H1 (cell line): ENCODE data around the gene KCNK7. TPM values are rescaled to one million over a fixed set of nuclear protein-coding genes. Genes with fewer than 3 reads are reported as not detected.

ENCODE experiments used
- EGR1 ChIP-seq: IDR thresholded peaks from 2 replicates; pipeline ENCODE4 v1.6.1; 2011; ENCODE audit warnings: low read depth, low read length, borderline replicate concordance
- FOSL1 ChIP-seq: IDR thresholded peaks from 2 replicates; pipeline ENCODE4 v1.6.1; 2011; ENCODE audit warnings: mild to moderate bottlenecking, low read depth, low read length, moderate library complexity; ENCODE audit not compliant: insufficient read depth
- HDAC2 ChIP-seq, 2 experiments: fragments of 300-600 bp in 1 of 2; sonication (generic) in 1 of 2; IDR thresholded peaks; 2 replicates each; pipeline ENCODE4 v1.6.1; 2011 to 2012; ENCODE audit warnings: low read depth in 2 of 2, low read length in 2 of 2, mild to moderate bottlenecking in 2 of 2, moderate library complexity in 2 of 2, borderline replicate concordance in 1 of 2, inconsistent platforms in 1 of 2
- POLR2A ChIP-seq, 2 experiments: IDR thresholded peaks; 1 replicate in 1 of 2; 2 replicates in 1 of 2; pipeline ENCODE4 v1.6.1; 2011; ENCODE audit warnings: low read depth in 2 of 2, low read length in 2 of 2, mild to moderate bottlenecking in 2 of 2; ENCODE audit errors: control extremely low read depth in 1 of 2
- SIRT6 ChIP-seq: IDR thresholded peaks from one replicate; pipeline ENCODE4 v1.7.1; 2012; ENCODE audit warnings: low read length, inconsistent platforms
- TAF7 ChIP-seq: optimal IDR thresholded peaks from 2 replicates; pipeline ENCODE3; 2011; ENCODE audit warnings: low read depth, mild to moderate bottlenecking, inconsistent platforms, low read length, moderate library complexity, borderline replicate concordance
- TBP ChIP-seq: IDR thresholded peaks from 2 replicates; pipeline ENCODE4 v1.6.1; 2011; ENCODE audit warnings: low read depth, low read length, improper control_type of control experiment
- polyA plus RNA-seq, 7 experiments: library from polyadenylated mRNA; depleted of rRNA in 3 of 7; stranded (reverse) in 5 of 7; unstranded in 2 of 7; fragments of >200 nt in 5 of 7; fragments of 200-250 nt in 2 of 7; gene quantifications; 1 replicate in 5 of 7; 2 replicates in 1 of 7; 4 replicates in 1 of 7; pipeline versions ENCODE4 v1.2.1 to v1.2.3, GENCODE V29; 2011 to 2013; ENCODE audit warnings: missing spikeins in 2 of 7, mixed read lengths in 2 of 7
- total RNA-seq: library from RNA; stranded (reverse); fragmentation: NEBNext Ultra II Directional; extraction: Animal tissue kit (Norgen Biotek cat#: 25700); gene quantifications from 2 replicates; pipeline ENCODE4 v1.2.1, GENCODE V29; 2021
- TF ChIP-seq, protein P1 (sequence below): IDR thresholded peaks from 2 replicates; pipeline ENCODE4 v1.6.1; 2012; ENCODE audit warnings: inconsistent platforms

KCNK7 gene
- total and polyA plus RNA-seq, 2 of the 8 experiments (the other 6 are each of a cell fraction or from before 2014, with no cell fraction given): 0.74 to 1.0 TPM

GRCh38 chr11:65559535-65559934 is 36.1 kb downstream of the KCNK7 start (continued):
- TF ChIP-seq, protein P1, sequence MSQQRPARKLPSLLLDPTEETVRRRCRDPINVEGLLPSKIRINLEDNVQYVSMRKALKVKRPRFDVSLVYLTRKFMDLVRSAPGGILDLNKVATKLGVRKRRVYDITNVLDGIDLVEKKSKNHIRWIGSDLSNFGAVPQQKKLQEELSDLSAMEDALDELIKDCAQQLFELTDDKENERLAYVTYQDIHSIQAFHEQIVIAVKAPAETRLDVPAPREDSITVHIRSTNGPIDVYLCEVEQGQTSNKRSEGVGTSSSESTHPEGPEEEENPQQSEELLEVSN: no peak
- TF ChIP-seq HDAC2 (IDR thresholded peaks at IDR 0.05; ENCODE audit: borderline replicate concordance in 1 of 2, low read depth in 2 of 2, low read length in 2 of 2) (no peak), POLR2A (IDR thresholded peaks at IDR 0.05; ENCODE audit: control extremely low read depth in 1 of 2, low read depth in 2 of 2, low read length in 2 of 2) (no peak), FOSL1 (no peak), TAF7 (no peak), SIRT6 (no peak), TBP (no peak), EGR1 (no peak)
